Spleen (tissue), 11 donors: ENCODE measurements around the gene PACSIN2. TPM values are rescaled to one million over a fixed set of nuclear protein-coding genes. Genes with fewer than 3 reads are reported as not detected.

Source experiments
- DNase-seq: peaks from one replicate; pipeline ENCODE4 v3.0.0-alpha.2; 2020
- H3K27ac ChIP-seq, 8 donors: fragments of 200-600 bp; sonication (generic) in 7 of 8; 1 replicate in 4 of 8; 2 replicates in 4 of 8; pipeline versions ENCODE4 v1.5.0 to v1.8.0; 2016 to 2021; ENCODE audit warnings: inconsistent platforms in 4 of 8, mild to moderate bottlenecking in 4 of 8, moderate library complexity in 1 of 8
- H3K27me3 ChIP-seq, 7 donors: fragments of 200-600 bp; sonication (generic) in 6 of 7; replicated peaks in 1 of 7; 1 replicate in 4 of 7; 2 replicates in 3 of 7; pipeline versions ENCODE4 v1.5.0 to v1.8.0; 2016 to 2021; ENCODE audit warnings: inconsistent platforms in 3 of 7, mild to moderate bottlenecking in 1 of 7
- H3K36me3 ChIP-seq, 6 donors: fragments of 200-600 bp; sonication (generic) in 5 of 6; 1 replicate in 4 of 6; 2 replicates in 2 of 6; pipeline versions ENCODE4 v1.5.0 to v1.8.0; 2016 to 2021; ENCODE audit warnings: inconsistent platforms in 2 of 6
- H3K4me1 ChIP-seq, 6 donors: fragments of 200-600 bp; sonication (generic) in 5 of 6; 1 replicate in 3 of 6; 2 replicates in 3 of 6; pipeline versions ENCODE4 v1.5.0 to v1.8.0; 2016 to 2021; ENCODE audit warnings: inconsistent platforms in 3 of 6
- H3K4me3 ChIP-seq, 8 donors: fragments of 200-600 bp; sonication (generic) in 7 of 8; 1 replicate in 4 of 8; 2 replicates in 4 of 8; pipeline versions ENCODE4 v1.5.0 to v1.8.0; 2016 to 2021; ENCODE audit warnings: inconsistent platforms in 4 of 8, mild to moderate bottlenecking in 4 of 8, moderate library complexity in 2 of 8
- H3K9me3 ChIP-seq, 8 donors: fragments of 200-600 bp; sonication (generic) in 7 of 8; 1 replicate in 4 of 8; 2 replicates in 4 of 8; pipeline versions ENCODE4 v1.5.0 to v1.8.0; 2016 to 2021; ENCODE audit warnings: inconsistent platforms in 4 of 8
- POLR2A ChIP-seq, 3 donors: fragments of 450-650 bp; IDR thresholded peaks; one replicate each; pipeline ENCODE4 v1.5.1; 2017; ENCODE audit warnings: antibody characterized with exemption in 3 of 3, mild to moderate bottlenecking in 1 of 3
- POLR2AphosphoS5 ChIP-seq, 3 donors: sonication (generic); formaldehyde crosslinking; IDR thresholded peaks; one replicate each; pipeline ENCODE4 v1.5.1; 2017; ENCODE audit warnings: antibody characterized with exemption in 3 of 3
- WGBS, 5 donors: extraction: QIAGEN DNeasy Blood & Tissue Kit in 3 of 5; methylation state at CpG; one replicate each; pipeline versions ENCODE4 v1.1.5 to v1.1.7; 2013 to 2018; 5-methylcytosine and 5-hydroxymethylcytosine counted together
- intact Hi-C: fragments of 100-400 bp; cut with DNase I; formaldehyde crosslinking; loops from one replicate; pipeline ENCODE4 v1.15.0; 2023; ENCODE audit warnings: low total_unique reads
- polyA plus RNA-seq, 3 donors: library from polyadenylated mRNA; stranded (reverse); fragments of 200-250 nt; gene quantifications; one replicate each; pipeline ENCODE4 v1.2.1, GENCODE V29; 2013
- total RNA-seq, 7 donors: library from RNA; depleted of rRNA in 3 of 7; stranded (reverse); fragments of >200 nt in 3 of 7; fragmentation: NEBNext Ultra II Directional in 4 of 7; extraction: Animal tissue kit (Norgen Biotek cat#: 25700) in 4 of 7; gene quantifications; one replicate each; pipeline versions ENCODE4 v1.1.0 to v1.2.1, GENCODE V29; 2016 to 2021
- TF ChIP-seq, protein P1 (sequence below), 11 experiments: fragments of 200-600 bp in 7 of 11; fragments of 450-650 bp in 4 of 11; sonication (generic) in 4 of 11; IDR thresholded peaks in 8 of 11; conservative IDR thresholded peaks in 3 of 11; 1 replicate in 7 of 11; 2 replicates in 4 of 11; pipeline versions ENCODE4 v1.4.0 to v1.8.0; 2016 to 2021; ENCODE audit warnings: antibody characterized with exemption in 11 of 11, inconsistent platforms in 4 of 11, mild to moderate bottlenecking in 1 of 11
- donor health status: healthy with polysubstance abuse.
- donor health status: DM: no; HTN: no; CAD: no; lungs with moderate emphysema.
- donor health status: DM: no; HTN: no; CAD: no.
- donor health status: Bipolar disorder and iron deficiency.
- donor health status: healthy.
- donor health status: DM: no; HTN: no; CAD: no.
- donor health status: DM: yes; HTN: yes; CAD: no.

Gene PACSIN2
- total and polyA plus RNA-seq, 10 donors: 24.2 to 98.1 (median 64.2) TPM

DNA sequence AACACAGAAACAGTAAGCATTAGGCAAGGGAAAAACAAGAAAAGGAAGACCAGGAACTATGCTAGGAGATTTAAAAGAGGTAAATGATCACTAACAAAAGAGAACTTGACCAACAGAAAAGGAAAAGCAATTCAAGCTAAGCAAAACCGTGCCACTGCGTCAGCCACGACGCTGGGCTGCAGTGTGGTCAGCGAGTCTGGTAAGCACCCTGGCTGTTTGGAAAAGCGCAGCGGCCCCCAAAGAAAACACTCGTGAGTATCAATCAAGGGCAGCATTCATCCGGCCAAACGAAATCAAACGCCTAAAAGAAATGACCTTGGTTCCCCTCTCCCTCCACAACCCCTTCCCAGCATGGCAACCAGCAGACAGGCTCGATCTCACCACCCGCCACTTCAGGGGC, 28.8 kb downstream of the PACSIN2 start:
- DNase-seq: no peak
- intact Hi-C loops: no loop called here
- Histone ChIP-seq H3K27ac (no peak overlapping the region), H3K9me3 (no peaks in the 10 kb centered on the region), H3K36me3 (no peaks in the 10 kb centered on the region), H3K4me1 (peaks cover 0 to 57% (median 14%) of the 10 kb centered on the region in 6 donors), H3K27me3 (no peaks in the 10 kb centered on the region), H3K4me3 (no peak overlapping the region)
- TF ChIP-seq POLR2AphosphoS5 (IDR thresholded peaks at IDR 0.05) (no peak), POLR2A (IDR thresholded peaks at IDR 0.05) (no peak)
- TF ChIP-seq, protein P1, sequence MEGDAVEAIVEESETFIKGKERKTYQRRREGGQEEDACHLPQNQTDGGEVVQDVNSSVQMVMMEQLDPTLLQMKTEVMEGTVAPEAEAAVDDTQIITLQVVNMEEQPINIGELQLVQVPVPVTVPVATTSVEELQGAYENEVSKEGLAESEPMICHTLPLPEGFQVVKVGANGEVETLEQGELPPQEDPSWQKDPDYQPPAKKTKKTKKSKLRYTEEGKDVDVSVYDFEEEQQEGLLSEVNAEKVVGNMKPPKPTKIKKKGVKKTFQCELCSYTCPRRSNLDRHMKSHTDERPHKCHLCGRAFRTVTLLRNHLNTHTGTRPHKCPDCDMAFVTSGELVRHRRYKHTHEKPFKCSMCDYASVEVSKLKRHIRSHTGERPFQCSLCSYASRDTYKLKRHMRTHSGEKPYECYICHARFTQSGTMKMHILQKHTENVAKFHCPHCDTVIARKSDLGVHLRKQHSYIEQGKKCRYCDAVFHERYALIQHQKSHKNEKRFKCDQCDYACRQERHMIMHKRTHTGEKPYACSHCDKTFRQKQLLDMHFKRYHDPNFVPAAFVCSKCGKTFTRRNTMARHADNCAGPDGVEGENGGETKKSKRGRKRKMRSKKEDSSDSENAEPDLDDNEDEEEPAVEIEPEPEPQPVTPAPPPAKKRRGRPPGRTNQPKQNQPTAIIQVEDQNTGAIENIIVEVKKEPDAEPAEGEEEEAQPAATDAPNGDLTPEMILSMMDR (IDR thresholded peaks at IDR 0.05 in 8 of 11, conservative IDR thresholded peaks at IDR 0.05 in 3 of 11): no peak
- 82 to 91% (median 86%) methylated on average over 13 of the region's 13 CpGs for WGBS, 5 donors

DNA sequence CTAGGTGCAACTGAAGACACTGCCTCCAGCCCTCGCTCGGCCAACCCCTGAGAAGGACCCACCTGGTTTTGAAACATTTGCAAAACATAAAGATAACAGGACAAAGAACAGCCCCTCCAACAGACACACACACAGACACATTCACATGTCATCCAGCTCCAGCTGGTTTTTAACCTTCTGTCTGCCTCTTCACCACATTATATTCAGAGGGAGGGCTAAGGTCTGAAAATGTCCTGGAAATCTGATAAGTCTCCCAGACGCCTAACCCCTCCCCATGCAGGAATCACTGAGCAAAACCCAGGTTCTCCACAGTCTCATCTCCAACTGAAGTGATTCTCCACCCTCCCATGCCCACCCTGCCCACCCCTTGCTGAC, 29.4 kb downstream of the PACSIN2 start:
- Histone ChIP-seq H3K27ac (no peak overlapping the region), H3K27me3 (no peaks in the 10 kb centered on the region), H3K4me1 (peaks cover 0 to 51% (median 8%) of the 10 kb centered on the region in 6 donors), H3K9me3 (no peaks in the 10 kb centered on the region), H3K4me3 (no peak overlapping the region), H3K36me3 (no peaks in the 10 kb centered on the region)
- no peak for DNase-seq
- WGBS, 5 donors: 91 to 96% (median 92%) methylated on average over 3 of the region's 3 CpGs
- intact Hi-C loops: no loop called here
- TF ChIP-seq POLR2AphosphoS5 (IDR thresholded peaks at IDR 0.05) (no peak), POLR2A (IDR thresholded peaks at IDR 0.05) (no peak)
- TF ChIP-seq, protein P1 (IDR thresholded peaks at IDR 0.05 in 8 of 11, conservative IDR thresholded peaks at IDR 0.05 in 3 of 11): no peak

DNA sequence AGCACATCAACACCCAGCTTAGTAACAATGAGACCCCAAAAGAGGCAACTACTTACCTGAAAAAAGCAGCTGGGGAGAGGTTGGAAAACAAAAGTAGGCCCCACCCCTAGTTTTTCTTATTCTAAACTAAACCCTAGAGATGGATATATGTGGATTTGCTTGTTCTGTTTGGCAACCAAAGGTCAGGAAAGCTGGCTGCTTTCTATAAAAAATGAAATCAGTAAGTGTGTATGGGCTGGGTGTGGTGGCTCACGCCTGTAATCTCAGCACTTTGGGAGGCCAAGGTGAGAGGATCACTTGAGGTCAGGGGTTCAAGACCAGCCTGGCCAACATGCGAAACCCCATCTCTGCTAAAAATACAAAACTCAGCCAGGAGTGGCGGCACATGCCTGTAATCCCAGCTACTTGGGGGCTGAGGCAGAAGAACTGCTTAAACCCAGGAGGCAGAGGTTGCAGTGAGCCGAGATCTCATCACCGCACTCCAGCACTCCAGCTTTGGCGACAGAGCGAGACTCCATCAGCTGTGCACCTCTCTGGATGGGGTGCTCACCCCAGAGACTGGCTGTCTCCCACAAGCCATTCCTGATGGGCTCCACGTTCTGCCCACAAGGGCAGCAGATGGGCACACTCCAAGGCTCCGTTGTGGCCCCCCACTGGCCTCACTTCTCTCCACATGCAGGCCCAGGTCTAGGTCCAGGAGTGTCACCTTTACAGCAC, 30.0 kb downstream of the PACSIN2 start:
- Histone ChIP-seq H3K9me3 (no peaks in the 10 kb centered on the region), H3K4me1 (peaks cover 0 to 46% (median 5%) of the 10 kb centered on the region in 6 donors), H3K27me3 (no peaks in the 10 kb centered on the region), H3K36me3 (no peaks in the 10 kb centered on the region), H3K4me3 (no peak overlapping the region), H3K27ac (no peak overlapping the region)
- no peak for TF ChIP-seq POLR2A (IDR thresholded peaks at IDR 0.05)
- peak in 1 of 3 donors; percentile 9 for TF ChIP-seq POLR2AphosphoS5 (IDR thresholded peaks at IDR 0.05)
- 82 to 95% (median 87%) methylated on average over 8 to 9 of the region's 9 CpGs for WGBS, 5 donors
- no peak for DNase-seq
- intact Hi-C loops: no loop called here

DNA sequence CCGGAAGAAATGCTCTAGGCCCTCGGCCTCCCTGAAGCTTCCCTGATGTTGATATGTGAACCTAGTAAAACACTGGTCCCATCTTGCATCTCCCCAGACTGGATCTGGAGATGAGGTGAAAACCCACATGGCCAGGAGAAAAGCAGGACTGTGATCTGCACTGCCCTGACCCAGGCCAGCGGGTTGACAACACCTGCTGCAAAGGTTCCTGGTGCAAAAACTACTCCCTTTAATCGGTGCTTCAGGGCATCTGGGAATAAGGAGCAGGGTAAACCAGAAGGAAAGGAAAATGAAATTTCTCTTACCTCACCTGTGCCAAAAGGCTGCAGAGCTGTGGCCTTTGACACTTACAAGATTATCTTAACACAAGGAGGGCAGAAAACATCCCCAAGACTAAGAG, 30.6 kb downstream of the PACSIN2 start:
- no peak for DNase-seq
- 95 to 99% (median 96%) methylated on average over 4 of the region's 4 CpGs for WGBS, 5 donors
- intact Hi-C loops: no loop called here
- H3K4me1 ChIP-seq: peaks cover 0 to 51% (median 5%) of the 10 kb centered on the region in 6 donors
- no peak overlapping the region for H3K4me3 ChIP-seq
- H3K27ac ChIP-seq: no peak overlapping the region
- TF ChIP-seq POLR2AphosphoS5 (IDR thresholded peaks at IDR 0.05) (no peak), POLR2A (IDR thresholded peaks at IDR 0.05) (no peak)
- TF ChIP-seq, protein P1 (IDR thresholded peaks at IDR 0.05 in 8 of 11, conservative IDR thresholded peaks at IDR 0.05 in 3 of 11): no peak
- no peaks in the 10 kb centered on the region for H3K27me3 ChIP-seq
- H3K36me3 ChIP-seq: no peaks in the 10 kb centered on the region
- H3K9me3 ChIP-seq: no peaks in the 10 kb centered on the region
